Measurements from ENCODE around the gene ISLR. TPM values are rescaled to one million over a fixed set of nuclear protein-coding genes. Genes with fewer than 3 reads are reported as not detected.

ISLR gene
- total and polyA plus RNA-seq, 9 donors = 82.4 to 314 (median 152) TPM

DNA sequence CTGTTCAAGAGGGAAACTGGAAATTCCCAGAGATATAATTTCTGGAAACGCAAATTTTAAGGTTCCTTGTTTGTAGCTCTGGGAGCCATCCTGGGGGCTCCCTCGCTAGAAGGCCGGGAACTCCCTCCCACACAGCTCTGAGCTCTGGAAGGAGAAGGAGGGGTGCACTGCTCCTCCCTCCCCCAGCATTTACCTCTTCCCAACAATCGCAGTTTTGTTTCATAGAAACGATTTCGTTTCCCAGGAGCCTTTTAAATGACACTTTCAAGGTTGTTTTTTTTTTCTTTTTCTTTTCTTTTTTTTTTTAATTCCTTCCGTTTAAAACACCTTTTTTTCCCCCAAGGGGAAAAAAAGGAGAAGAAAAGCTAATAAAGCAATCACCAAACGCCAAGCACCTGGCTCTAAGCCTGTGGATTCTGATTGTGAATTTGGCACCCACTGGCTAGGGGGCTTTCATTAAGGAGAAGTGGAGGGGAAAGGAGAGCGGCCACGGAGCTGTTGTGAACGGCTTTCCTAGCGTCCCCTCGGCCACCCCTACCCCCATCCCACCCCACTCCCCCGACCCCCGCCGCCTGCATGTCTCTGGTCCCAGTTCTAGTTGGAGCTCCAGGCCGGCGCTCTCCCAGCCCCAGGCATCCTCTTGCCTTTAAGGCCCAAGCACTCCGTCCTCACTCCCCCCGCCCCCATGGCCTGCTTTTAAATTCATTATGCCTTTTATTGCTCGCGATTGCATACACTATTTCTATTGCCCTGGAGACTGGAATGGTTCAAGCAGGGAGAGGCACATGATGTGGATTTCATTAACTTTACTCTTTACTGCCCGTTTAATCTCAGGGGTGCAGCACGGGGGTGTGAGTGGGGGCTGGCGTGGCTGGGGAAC, 49.0 kb downstream of the ISLR start:
- Histone ChIP-seq H3K4me1 (ENCODE audit: insufficient read depth) (no peaks in the 10 kb centered on the region), H3K27me3 (no peaks in the 10 kb centered on the region), H3K36me3 (no peaks in the 10 kb centered on the region), H3K9me3 (no peaks in the 10 kb centered on the region), H3K27ac (no peak overlapping the region), H3K4me3 (no peak overlapping the region)
- WGBS, 3 donors = 31 to 32% (median 31%) methylated on average over 25 of the region's 25 CpGs
- intact Hi-C loops (cut with DNase I) = loop anchor here in 1 of 4 donors (10.0 kb wide), 1 partner anchor 58 kb away; no protein-coding TSS in a partner anchor
- no peak for DNase-seq
- TF ChIP-seq, protein P1, sequence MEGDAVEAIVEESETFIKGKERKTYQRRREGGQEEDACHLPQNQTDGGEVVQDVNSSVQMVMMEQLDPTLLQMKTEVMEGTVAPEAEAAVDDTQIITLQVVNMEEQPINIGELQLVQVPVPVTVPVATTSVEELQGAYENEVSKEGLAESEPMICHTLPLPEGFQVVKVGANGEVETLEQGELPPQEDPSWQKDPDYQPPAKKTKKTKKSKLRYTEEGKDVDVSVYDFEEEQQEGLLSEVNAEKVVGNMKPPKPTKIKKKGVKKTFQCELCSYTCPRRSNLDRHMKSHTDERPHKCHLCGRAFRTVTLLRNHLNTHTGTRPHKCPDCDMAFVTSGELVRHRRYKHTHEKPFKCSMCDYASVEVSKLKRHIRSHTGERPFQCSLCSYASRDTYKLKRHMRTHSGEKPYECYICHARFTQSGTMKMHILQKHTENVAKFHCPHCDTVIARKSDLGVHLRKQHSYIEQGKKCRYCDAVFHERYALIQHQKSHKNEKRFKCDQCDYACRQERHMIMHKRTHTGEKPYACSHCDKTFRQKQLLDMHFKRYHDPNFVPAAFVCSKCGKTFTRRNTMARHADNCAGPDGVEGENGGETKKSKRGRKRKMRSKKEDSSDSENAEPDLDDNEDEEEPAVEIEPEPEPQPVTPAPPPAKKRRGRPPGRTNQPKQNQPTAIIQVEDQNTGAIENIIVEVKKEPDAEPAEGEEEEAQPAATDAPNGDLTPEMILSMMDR (IDR thresholded peaks at IDR 0.05) = no peak
- TF ChIP-seq POLR2A (IDR thresholded peaks at IDR 0.05) = no peak
- TF ChIP-seq EP300 (IDR thresholded peaks at IDR 0.05) = no peak

DNA sequence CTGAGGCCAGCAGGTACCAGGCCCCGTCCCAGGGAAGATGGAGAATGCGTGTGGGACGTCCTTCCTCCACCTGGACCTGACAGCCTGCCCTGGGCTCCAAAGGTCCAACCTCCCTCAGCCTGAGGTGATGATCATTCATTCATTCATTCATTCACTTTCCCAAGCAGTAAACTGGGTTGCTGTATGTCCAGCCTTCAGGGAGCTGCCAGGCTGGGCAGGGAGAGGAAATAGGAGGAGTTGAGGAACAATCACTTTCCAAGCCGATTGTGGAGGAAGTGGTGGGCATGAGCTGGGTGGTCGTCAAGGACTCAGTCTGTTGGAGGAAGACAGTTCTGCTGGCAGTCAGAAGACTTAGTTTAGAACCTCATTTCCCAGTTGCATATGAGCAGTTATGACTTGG, 52.4 kb downstream of the ISLR start:
- H3K4me3 ChIP-seq = no peak overlapping the region
- no peaks in the 10 kb centered on the region for H3K9me3 ChIP-seq
- no peaks in the 10 kb centered on the region for H3K27me3 ChIP-seq
- H3K27ac ChIP-seq = no peak overlapping the region
- DNase-seq = no peak
- 83 to 88% (median 85%) methylated on average over 5 of the region's 5 CpGs for WGBS, 3 donors
- TF ChIP-seq EP300 (IDR thresholded peaks at IDR 0.05) = no peak
- TF ChIP-seq, protein P1 (IDR thresholded peaks at IDR 0.05) = no peak
- TF ChIP-seq POLR2A (IDR thresholded peaks at IDR 0.05) = no peak
- peaks cover 6% of the 10 kb centered on the region for H3K4me1 ChIP-seq (ENCODE audit: insufficient read depth)
- intact Hi-C loops (cut with DNase I) = loop anchor here in 1 of 4 donors (10.0 kb wide), 1 partner anchor 61 kb away; no protein-coding TSS in a partner anchor
- no peaks in the 10 kb centered on the region for H3K36me3 ChIP-seq

Small RNAs within 50 kb of the gene (small RNA-seq; reads per million reads assigned to genes)
- not detected for gene RF00017

Other genes with a start within 250 kb of the ISLR start
- 10 to 100 TPM; 10.1 to 33.8 (median 19.9) TPM for gene LOXL1, start 247.2 kb upstream of the ISLR start, total RNA-seq
- gene LOXL1, start 247.2 kb upstream of the ISLR start, polyA plus RNA-seq = 10 to 100 TPM; 16.1 to 17.0 TPM
- 10 to 100 TPM in 5 of 7 donors, 1 to 10 TPM in 2; 6.0 to 22.9 (median 13.3) TPM for gene STOML1, start 181.4 kb upstream of the ISLR start, total RNA-seq
- gene STOML1, start 181.4 kb upstream of the ISLR start, polyA plus RNA-seq = 10 to 100 TPM in 1 of 2 donors, 1 to 10 TPM in 1; 2.1 to 12.1 TPM
- 10 to 100 TPM; 37.4 to 60.8 (median 51.7) TPM for gene PML, start 179.0 kb upstream of the ISLR start, total RNA-seq
- gene PML, start 179.0 kb upstream of the ISLR start, polyA plus RNA-seq = 10 to 100 TPM; 20.7 to 26.0 TPM
- gene GOLGA6A, start 91.2 kb upstream of the ISLR start, total RNA-seq = under 1 TPM in 2 of 7 donors, not detected in 5; 0.37 to 0.48 TPM
- under 1 TPM in 1 of 2 donors, not detected in 1; 0.04 TPM for gene GOLGA6A, start 91.2 kb upstream of the ISLR start, polyA plus RNA-seq
- 1 to 10 TPM in 2 of 7 donors, under 1 TPM in 4, not detected in 1; 0.11 to 1.1 (median 0.57) TPM for gene ISLR2, start 43.1 kb upstream of the ISLR start, total RNA-seq
- under 1 TPM; 0.27 to 0.43 TPM for gene ISLR2, start 43.1 kb upstream of the ISLR start, polyA plus RNA-seq
- gene STRA6, start 29.1 kb downstream of the ISLR start, total RNA-seq = 1 to 10 TPM in 3 of 7 donors, under 1 TPM in 4; 0.20 to 2.8 (median 0.87) TPM
- gene STRA6, start 29.1 kb downstream of the ISLR start, polyA plus RNA-seq = under 1 TPM; 0.47 to 0.64 TPM
- 10 to 100 TPM in 1 of 7 donors, 1 to 10 TPM in 3, under 1 TPM in 1, not detected in 2; 0.74 to 24.7 (median 2.7) TPM for gene CCDC33, start 62.6 kb downstream of the ISLR start, total RNA-seq
- under 1 TPM in 1 of 2 donors, not detected in 1; 0.10 TPM for gene CCDC33, start 62.6 kb downstream of the ISLR start, polyA plus RNA-seq
- 10 to 100 TPM; 19.9 to 61.3 (median 32.3) TPM for gene CYP11A1, start 193.9 kb downstream of the ISLR start, total RNA-seq
- 1,000 to 10,000 TPM in 1 of 2 donors, 10 to 100 TPM in 1; 30.1 to 1,902 TPM for gene CYP11A1, start 193.9 kb downstream of the ISLR start, polyA plus RNA-seq

Data from ovary (tissue), 9 donors.